Posterior vena cava (tissue), 2 donors: ENCODE measurements around the gene DOK7. TPM values are rescaled to one million over a fixed set of nuclear protein-coding genes. Genes with fewer than 3 reads are reported as not detected.
"Not testable (repeated sequence)": the region's sequence is repeated elsewhere in the genome, so short reads cannot be mapped to it uniquely, and the experiment has no call there.

Experiments used
- DNase-seq: peaks from one replicate; pipeline ENCODE4 v3.0.0-alpha.2; 2020; ENCODE audit warnings: low spot score
- intact Hi-C, 2 donors: fragments of 100-400 bp; cut with DNase I; formaldehyde crosslinking; loops; one replicate each; pipeline versions ENCODE4 v1.14.1 to v1.14.2; 2022 to 2023
- total RNA-seq, 2 donors: library from RNA; stranded (reverse); fragmentation: NEBNext Ultra II Directional; extraction: Animal tissue kit (Norgen Biotek cat#: 25700); gene quantifications; one replicate each; pipeline ENCODE4 v1.2.1, GENCODE V29; 2021
- donor health status: DM: yes; HTN: yes; CAD: no.
- donor health status: DM: yes; HTN: yes; CAD: no.

DOK7 gene
- total RNA-seq, 2 donors from 2014 or later = 0.14 TPM; not detected in 1

- intact Hi-C loops = no loop called here
- no peak for DNase-seq
Measured at GRCh38 chr4:3451956-3452355, 11.2 kb upstream of the DOK7 start.

GRCh38 chr4:3452376-3452775, 10.7 kb upstream of the DOK7 start:
- DNase-seq = no peak
- intact Hi-C loops = no loop called here

DNA sequence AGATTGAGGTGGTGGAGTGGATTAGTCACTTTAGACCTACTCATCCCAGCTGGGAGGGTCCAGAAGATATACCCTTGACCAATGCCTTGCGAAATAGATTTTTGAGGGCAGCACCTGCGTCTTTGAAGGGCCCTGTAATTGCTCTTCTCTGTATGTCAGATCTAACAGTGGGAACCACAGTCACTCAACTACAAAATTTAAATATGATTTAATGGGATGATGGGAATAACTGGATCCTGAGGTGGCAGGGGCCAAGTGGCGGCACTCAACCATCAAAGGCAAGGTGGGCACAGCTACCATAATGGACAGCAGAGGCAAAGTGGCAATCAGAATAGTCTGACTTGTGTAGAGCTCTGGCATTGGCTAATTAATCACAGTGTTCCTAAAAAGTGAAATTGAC, 7.5 kb upstream of the DOK7 start:
- intact Hi-C loops, DNase-seq: not testable (repeated sequence)

- intact Hi-C loops = no loop called here
Measured at GRCh38 chr4:3458371-3458770, 4.7 kb upstream of the DOK7 start.

DNA sequence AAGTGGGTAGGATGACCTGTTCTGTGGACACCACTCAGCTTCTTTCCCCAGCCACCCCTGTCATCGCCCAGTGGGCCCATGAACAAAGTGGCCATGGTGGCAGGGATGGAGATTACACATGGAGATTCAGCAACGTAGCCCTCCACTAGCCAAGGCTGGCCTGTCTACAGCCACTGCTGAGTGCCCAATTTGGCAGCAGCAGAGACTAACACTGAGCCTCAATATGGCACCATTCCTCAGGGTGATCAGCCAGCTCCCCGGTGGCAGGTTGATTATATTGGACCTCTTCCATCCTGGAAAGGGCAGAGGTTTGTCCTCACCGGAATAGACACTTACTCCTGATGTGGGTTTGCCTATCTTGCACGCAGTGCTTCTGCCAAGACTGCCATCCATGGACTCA, 4.0 kb upstream of the DOK7 start:
- intact Hi-C loops, DNase-seq: not testable (repeated sequence)

More at GRCh38 chr4:3458371-3458770, 4.7 kb upstream of the DOK7 start:
- DNase-seq = no peak

- no peak for DNase-seq
- intact Hi-C loops = no loop called here
Measured at GRCh38 chr4:3460926-3461325, 2.2 kb upstream of the DOK7 start.

- intact Hi-C loops = no loop called here
- DNase-seq = no peak
Measured at GRCh38 chr4:3461515-3462291, 1.4 kb upstream of the DOK7 start.

GRCh38 chr4:3462321-3462789, 751 bp upstream of the DOK7 start:
- intact Hi-C loops = no loop called here
- DNase-seq = no peak

- intact Hi-C loops = no loop called here
Measured at GRCh38 chr4:3463556-3464348, 646 bp downstream of the DOK7 start.

GRCh38 chr4:3464349-3464905, 1.3 kb downstream of the DOK7 start:
- intact Hi-C loops = no loop called here
- no peak for DNase-seq

More at GRCh38 chr4:3463556-3464348, 646 bp downstream of the DOK7 start:
- no peak for DNase-seq

GRCh38 chr4:3464911-3465697, 2.0 kb downstream of the DOK7 start:
- intact Hi-C loops = no loop called here
- no peak for DNase-seq

- intact Hi-C loops = no loop called here
- no peak for DNase-seq
Measured at GRCh38 chr4:3465698-3466671, 2.9 kb downstream of the DOK7 start.

DNA sequence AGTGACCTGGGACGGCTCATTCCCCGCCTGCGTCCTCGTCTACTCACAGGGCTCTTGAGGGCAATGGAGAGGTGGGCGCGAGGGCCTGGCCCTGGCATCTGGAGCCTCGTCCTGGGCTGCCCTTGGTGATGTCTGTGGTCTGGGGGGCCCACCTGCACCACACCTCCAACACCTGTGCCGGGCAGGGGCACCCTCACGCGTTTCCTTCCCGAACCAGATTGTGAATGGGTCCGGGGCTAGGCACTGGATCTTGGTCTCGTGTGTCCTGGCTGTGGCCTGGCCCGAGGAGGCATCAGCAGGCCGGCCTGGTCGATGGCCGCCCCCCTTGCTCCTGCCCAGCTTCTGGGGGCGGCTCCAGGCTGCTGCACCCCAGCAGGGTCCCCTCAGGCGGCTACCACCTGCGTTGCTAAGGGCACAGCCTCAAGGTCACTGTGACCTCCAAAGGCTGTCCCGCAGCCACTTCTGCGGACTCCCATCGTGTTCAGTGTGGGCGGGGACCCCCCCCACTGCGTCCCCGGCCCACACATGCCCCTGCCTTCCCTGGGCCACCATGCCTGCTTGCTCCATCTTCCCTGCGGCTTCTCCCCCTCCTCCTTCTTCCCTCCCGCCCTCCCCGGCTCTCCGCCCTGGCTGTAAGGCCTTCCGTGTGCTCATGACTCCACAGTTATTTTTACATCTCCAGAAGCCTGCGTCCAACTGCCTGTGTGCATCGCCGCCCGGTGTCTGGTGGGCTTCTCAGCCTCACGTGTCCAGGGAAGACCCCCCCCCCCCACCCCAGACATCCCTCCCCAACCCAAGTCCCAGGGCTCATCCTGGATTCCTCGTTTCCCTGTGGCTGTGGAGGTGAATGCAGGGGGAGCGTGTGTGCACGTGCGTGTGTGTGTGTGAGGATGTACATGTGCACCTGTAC, 3.8 kb downstream of the DOK7 start:
- intact Hi-C loops = no loop called here

GRCh38 chr4:3467601-3468031, 4.5 kb downstream of the DOK7 start:
- intact Hi-C loops = no loop called here

More for the DNA sequence above, 3.8 kb downstream of the DOK7 start:
- DNase-seq = no peak

DNA sequence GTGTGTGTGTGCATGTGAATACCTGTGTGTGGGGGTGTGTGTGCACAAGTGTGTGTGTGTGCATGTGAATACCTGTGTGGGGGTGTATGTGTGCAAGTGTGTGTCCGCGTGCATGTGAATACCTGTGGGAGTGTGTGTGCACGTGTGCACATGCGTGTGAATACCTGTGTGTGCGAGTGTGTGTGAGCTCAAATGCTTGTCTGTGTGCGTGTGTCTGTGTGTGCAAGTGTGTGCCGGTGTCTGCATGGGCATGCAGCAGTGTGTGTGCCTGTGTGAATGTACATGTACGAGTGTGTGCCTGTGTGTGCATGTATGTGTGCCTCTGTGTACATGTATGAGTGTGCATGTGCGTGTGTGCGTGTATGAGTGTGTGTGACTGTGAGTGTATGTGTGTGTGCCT, 5.0 kb downstream of the DOK7 start:
- DNase-seq = no peak
- intact Hi-C loops = no loop called here

More at GRCh38 chr4:3467601-3468031, 4.5 kb downstream of the DOK7 start:
- no peak for DNase-seq

DNA sequence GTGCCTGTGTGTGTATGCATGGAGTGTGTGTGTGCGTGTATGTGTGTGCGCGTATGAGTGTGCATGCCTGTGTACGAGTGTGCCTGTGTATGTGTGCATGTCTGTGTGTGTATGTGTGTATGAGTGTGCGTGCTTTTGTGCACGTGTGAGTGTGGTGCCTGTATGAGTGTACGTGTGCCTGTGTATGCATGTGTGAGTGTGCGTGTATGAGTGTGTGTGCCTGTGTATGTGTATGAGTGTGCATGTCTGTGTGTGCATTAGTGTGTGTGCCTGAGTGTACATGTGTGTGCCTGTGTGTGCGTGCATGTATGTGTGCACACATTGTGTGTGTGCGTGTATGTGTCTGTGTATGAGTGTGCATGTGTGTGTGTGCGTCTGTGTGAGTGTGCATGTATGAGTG, 5.7 kb downstream of the DOK7 start:
- intact Hi-C loops = no loop called here

More for the DNA sequence above, 5.7 kb downstream of the DOK7 start:
- DNase-seq = no peak
